A172 (cell line): ENCODE measurements around the gene TXLNA. TPM values are rescaled to one million over a fixed set of nuclear protein-coding genes. Genes with fewer than 3 reads are reported as not detected.
"Not testable (repeated sequence)": the region's sequence is repeated elsewhere in the genome, so short reads cannot be mapped to it uniquely, and the experiment has no call there.

ENCODE experiments used
- DNase-seq: peaks from one replicate; pipeline ENCODE4 v3.0.0-alpha.2; 2015; ENCODE audit warnings: low spot score
- total RNA-seq: library from RNA; depleted of rRNA; stranded (reverse); fragments of >200 nt; shearing (Covaris generic); gene quantifications from 2 replicates; pipeline ENCODE4 v1.2.3, GENCODE V29; 2014; rRNA removed

The TXLNA gene
- 22.1 and 24.6 TPM in 2 replicates for total RNA-seq

- DNase-seq, result peak; percentile 44
These were observed at the start of gene TXLNA for GRCh38 chr1:32179443-32180185. TSS of gene TXLNA (plus strand) at chr1:32179675. CDS start at chr1:32180346, 671 bp downstream.

DNA sequence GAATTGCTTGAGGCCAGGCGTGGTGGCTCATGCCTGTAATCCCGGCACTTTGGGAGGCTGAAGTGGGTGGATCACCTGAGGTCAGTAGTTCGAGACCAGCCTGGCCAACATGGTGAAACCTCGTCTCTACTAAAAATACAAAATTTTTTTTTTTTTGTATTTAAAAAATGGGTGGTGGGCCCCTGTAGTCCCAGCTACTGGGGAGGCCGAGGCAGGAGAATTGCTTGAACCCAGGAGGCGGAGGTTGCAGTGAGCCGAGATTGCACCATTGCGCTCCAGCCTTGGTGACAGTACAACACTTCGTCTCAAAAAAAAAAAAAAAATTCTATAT, 45.6 kb upstream of the TXLNA start:
- DNase-seq, result not testable (repeated sequence)

- DNase-seq, result no peak
These were observed 42.4 kb upstream of the TXLNA start for GRCh38 chr1:32137111-32137510.

- DNase-seq, result no peak
These were observed 40.5 kb upstream of the TXLNA start for GRCh38 chr1:32138965-32139364.

- DNase-seq, result peak; percentile 4
These were observed 36.8 kb upstream of the TXLNA start for GRCh38 chr1:32142446-32143301.

- not testable (repeated sequence) for DNase-seq
These were observed 36.2 kb upstream of the TXLNA start for GRCh38 chr1:32143302-32143695.

GRCh38 chr1:32144033-32144432, 35.4 kb upstream of the TXLNA start:
- DNase-seq, result no peak

- DNase-seq, result not testable (repeated sequence)
These were observed 31.7 kb upstream of the TXLNA start for GRCh38 chr1:32147799-32148198.

- DNase-seq, result peak; percentile 36
These were observed 28.6 kb upstream of the TXLNA start for GRCh38 chr1:32150847-32151246.

DNA sequence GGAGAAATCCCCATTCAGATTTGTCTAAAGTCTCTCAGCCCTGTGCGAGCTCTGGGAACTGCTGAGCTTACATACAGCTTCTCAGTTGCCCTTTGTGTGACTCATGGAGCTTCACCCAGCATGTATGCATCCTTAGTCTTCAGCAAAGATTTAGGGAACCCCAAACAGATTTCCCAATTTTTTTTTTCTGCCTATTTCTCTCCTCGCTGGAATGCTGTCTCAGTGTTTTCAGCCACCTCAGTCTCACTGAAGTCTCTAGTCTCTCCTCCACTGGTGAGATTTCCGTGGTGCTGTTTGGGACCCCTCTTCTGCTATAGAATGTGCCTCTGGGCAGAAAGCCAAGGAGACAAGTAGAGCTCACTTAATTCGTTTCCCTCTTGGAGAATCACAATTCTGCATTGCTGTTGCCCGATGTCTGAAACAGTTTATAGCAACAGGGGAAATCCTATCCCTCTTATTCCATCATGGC, 28.1 kb upstream of the TXLNA start:
- peak; percentile 38 for DNase-seq

DNA sequence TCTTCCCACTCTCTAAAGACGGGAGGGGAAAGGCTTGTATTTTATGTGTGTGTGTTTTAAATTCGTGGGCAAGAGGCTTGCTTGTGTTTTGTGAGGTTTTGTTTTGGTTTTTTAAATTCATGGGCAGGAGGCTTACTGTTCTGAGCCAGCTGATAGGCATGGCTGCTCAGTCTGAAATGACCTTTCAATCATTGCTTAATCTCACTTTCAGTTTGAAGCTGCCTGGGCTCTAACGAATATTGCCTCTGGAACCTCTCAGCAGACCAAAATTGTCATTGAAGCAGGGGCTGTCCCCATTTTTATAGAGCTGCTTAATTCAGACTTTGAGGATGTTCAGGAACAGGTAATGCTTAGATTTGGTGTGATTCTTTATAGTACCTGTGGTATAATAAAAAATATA, 20.3 kb upstream of the TXLNA start:
- DNase-seq, result no peak

GRCh38 chr1:32163405-32163804, 16.1 kb upstream of the TXLNA start:
- DNase-seq, result no peak

DNA sequence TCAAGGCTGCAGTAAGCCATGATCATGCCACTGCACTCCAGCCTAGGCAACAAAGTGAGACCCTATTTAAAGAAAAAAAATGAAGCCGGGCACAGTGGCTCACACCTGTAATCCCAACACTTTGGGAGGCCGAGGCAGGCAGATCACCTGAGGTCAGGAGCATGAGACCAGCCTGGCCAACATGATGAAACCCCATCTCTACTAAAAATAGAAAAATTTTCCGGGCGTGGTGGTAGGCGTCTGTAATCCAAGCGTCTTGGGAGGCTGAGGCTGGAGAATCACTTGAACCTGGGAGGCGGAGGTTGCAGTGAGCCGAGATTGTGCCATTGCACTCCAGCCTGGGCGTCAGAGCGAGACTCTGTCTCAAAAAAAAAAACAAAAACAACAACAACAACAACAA, 13.8 kb upstream of the TXLNA start:
- DNase-seq, result not testable (repeated sequence)

GRCh38 chr1:32170991-32171390, 8.5 kb upstream of the TXLNA start:
- no peak for DNase-seq

GRCh38 chr1:32172621-32173245, 6.7 kb upstream of the TXLNA start:
- DNase-seq, result peak; percentile 22

- no peak for DNase-seq
These were observed 889 bp upstream of the TXLNA start for GRCh38 chr1:32178380-32179192.

- DNase-seq, result no peak
These were observed 357 bp upstream of the TXLNA start for GRCh38 chr1:32179193-32179442.

DNA sequence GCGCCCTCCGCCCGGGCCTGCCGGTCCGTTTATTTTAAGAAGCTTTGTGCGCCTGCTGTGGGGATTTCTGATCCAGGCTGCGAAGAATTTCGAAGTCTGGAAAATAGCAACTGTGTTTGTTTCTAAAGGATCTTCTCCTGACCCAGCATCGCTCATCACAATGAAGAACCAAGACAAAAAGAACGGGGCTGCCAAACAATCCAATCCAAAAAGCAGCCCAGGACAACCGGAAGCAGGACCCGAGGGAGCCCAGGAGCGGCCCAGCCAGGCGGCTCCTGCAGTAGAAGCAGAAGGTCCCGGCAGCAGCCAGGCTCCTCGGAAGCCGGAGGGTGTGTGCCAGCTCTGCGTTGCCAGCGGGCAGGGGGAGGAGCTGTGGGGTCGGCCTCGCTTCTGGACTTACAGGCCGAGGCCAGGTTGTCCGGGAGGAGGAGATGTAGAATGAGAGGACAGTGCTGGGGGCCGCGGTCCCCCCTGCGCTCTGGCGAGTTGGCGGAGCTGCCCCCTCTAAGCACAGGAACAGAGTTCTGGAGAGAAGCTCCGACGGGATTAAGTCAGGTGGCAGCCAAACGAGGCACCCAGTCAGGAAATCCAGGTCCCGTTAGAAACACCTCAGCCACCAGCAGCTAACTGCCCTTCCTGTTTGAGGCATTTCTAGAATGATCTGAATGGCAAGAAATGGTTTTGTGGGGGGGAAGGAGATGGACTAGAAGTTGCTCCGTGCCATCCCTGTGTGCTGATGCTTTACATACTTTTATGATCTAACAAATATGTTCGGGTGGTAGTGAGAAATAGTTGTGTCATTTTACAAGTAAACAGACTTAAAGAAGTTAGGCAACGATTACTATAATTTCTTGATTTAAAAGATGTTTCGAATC, 948 bp downstream of the TXLNA start:
- no peak for DNase-seq

GRCh38 chr1:32181065-32181464, 1.6 kb downstream of the TXLNA start:
- DNase-seq, result no peak

- DNase-seq, result no peak
These were observed 2.1 kb downstream of the TXLNA start for GRCh38 chr1:32181563-32181962.

GRCh38 chr1:32182060-32182459, 2.6 kb downstream of the TXLNA start:
- no peak for DNase-seq
